GM06990 (cell line): ENCODE data around the gene TNFAIP1.

Source experiments
- DNase-seq: peaks from one replicate; pipeline ENCODE4 v3.0.0-alpha.2; 2011; ENCODE audit not compliant: insufficient read length; ENCODE audit errors: extremely low read depth
- H3K27me3 ChIP-seq: replicated peaks from 2 replicates; pipeline ENCODE4 v1.6.0; 2011; ENCODE audit warnings: low read length; ENCODE audit not compliant: control insufficient read depth, insufficient read depth
- H3K36me3 ChIP-seq: 2 replicates; pipeline ENCODE4 v1.5.1; 2011; ENCODE audit warnings: low read length; ENCODE audit not compliant: control insufficient read depth, insufficient read depth
- H3K4me3 ChIP-seq: replicated peaks from 2 replicates; pipeline ENCODE4 v1.5.1; 2011; ENCODE audit warnings: low read depth, mild to moderate bottlenecking, control low read depth, low read length
- CTCF ChIP-seq: IDR thresholded peaks from 2 replicates; pipeline ENCODE4 v1.5.1; 2011; ENCODE audit warnings: low read length, control low read depth, mild to moderate bottlenecking, inconsistent platforms; ENCODE audit not compliant: insufficient read depth, poor library complexity, severe bottlenecking

Gene TNFAIP1

DNA sequence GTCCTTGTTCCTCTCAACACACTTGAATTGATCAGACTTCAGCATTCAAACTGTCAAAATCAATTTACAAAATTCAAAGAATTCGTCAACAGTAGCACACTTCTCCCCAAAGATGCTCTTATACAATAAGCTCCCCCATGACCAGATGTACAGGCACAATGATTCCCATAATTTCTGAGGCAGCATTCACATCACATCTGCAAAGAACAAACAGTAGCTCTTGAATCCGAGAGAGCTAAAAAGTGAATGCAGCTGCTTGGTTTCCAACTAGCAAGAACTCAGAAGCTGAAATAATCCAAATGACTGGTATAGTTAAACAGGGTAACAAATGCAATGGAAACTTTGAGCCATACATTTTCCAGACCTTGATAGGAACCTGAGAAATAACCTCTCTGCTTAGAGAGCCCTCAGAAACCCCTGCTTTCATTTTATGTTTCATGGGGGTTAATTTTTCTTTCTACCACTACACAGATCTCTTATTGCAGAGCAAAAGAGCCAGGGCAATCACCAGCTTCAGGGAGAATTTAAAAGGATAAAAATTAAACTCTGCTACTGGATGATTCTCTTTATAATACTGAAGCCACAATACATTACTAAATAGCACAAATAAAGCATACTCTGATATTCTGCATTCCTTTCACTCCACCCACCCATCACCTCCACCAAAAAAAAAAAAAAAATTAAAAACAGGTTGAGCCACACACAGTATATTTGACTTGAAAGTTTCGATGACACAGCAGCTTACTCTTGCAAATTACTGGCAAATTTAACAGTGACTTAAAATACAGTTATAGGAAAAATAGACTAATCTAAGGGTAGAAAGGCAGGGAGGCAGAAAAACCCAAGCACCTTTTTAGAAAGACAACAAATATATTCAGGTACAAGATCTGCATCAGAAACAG, 39.6 kb upstream of the TNFAIP1 start:
- Histone ChIP-seq H3K4me3 (no peak overlapping the region), H3K36me3 (no peaks in the 10 kb centered on the region), H3K27me3 (no peaks in the 10 kb centered on the region)
- no peak for TF ChIP-seq CTCF
- DNase-seq: no peak

DNA sequence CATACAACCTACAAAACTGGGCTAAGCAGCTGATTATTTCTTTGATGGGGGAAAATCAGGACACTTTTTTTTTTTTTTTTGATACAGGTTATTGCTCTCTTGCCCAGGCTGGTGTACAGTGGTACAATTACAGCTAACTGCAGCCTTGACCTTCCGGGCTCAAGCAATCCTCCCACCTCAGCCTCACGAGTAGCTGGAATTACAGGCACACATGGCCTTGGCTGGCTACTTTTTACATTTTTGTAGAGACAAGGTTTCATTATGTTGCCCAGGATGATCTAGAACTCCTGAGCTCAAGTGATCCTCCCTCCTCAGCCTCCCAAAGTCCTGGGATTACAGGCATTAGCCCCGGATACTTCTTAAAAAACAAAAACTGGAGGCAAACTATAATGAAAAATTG, 37.1 kb upstream of the TNFAIP1 start:
- no peak for TF ChIP-seq CTCF
- Histone ChIP-seq H3K4me3 (no peak overlapping the region), H3K36me3 (no peaks in the 10 kb centered on the region), H3K27me3 (no peaks in the 10 kb centered on the region)
- DNase-seq: no peak

- Histone ChIP-seq H3K4me3 (no peak overlapping the region), H3K36me3 (no peaks in the 10 kb centered on the region), H3K27me3 (no peaks in the 10 kb centered on the region)
- no peak for TF ChIP-seq CTCF
- DNase-seq: no peak
These were observed 28.6 kb upstream of the TNFAIP1 start for GRCh38 chr17:28306954-28307401.

- DNase-seq: no peak
- Histone ChIP-seq H3K36me3 (no peaks in the 10 kb centered on the region), H3K27me3 (no peaks in the 10 kb centered on the region), H3K4me3 (no peak overlapping the region)
- no peak for TF ChIP-seq CTCF
These were observed 21.7 kb upstream of the TNFAIP1 start for GRCh38 chr17:28313841-28314240.

- no peak for DNase-seq
- no peak overlapping the region for H3K4me3 ChIP-seq
- no peaks in the 10 kb centered on the region for H3K36me3 ChIP-seq
- H3K27me3 ChIP-seq: no peaks in the 10 kb centered on the region
- no peak for TF ChIP-seq CTCF
These were observed 19.5 kb upstream of the TNFAIP1 start for GRCh38 chr17:28315846-28316705.
